B cell (primary cell): ENCODE results near the gene ATOH1. TPM values are rescaled to one million over a fixed set of nuclear protein-coding genes. Genes with fewer than 3 reads are reported as not detected.

Source experiments
- ATAC-seq: fragments of 200-7000 bp; cut with Tn5 transposase; one replicate; pipeline ENCODE4 v1.10.0; 2021; ENCODE audit warnings: low read depth, mild to moderate bottlenecking, moderate number of reproducible peaks, moderate library complexity
- CTCF ChIA-PET: fragments of 350-600 bp; sonication (Branson Sonifier 250); formaldehyde crosslinking; loops from one replicate; lab custom pipeline; 2021; ENCODE audit warnings: antibody characterized with exemption, inconsistent platforms; lab: Charles Lee
- POLR2A ChIA-PET: fragments of 350-600 bp; sonication (Branson Sonifier 250); formaldehyde crosslinking; loops from one replicate; lab custom pipeline; 2021; ENCODE audit warnings: antibody characterized with exemption; lab: Charles Lee
- DNase-seq: peaks from one replicate; pipeline ENCODE4 v3.0.0; 2013
- H2AFZ ChIP-seq: 2 replicates; pipeline ENCODE4 v1.6.1; 2012; ENCODE audit warnings: mild to moderate bottlenecking, low read depth, low read length; ENCODE audit not compliant: insufficient read depth, poor library complexity, severe bottlenecking
- H3K27ac ChIP-seq, 2 donors: 1 replicate in 1 of 2; 2 replicates in 1 of 2; pipeline ENCODE4 v1.5.1; 2012 to 2013; ENCODE audit warnings: low read length in 2 of 2, mild to moderate bottlenecking in 2 of 2, moderate library complexity in 1 of 2
- H3K27me3 ChIP-seq, 4 experiments: fragments of 200-600 bp in 1 of 4; sonication (generic) in 1 of 4; replicated peaks in 1 of 4; 1 replicate in 2 of 4; 2 replicates in 2 of 4; pipeline versions ENCODE4 v1.6.1 to v1.7.0; 2013 to 2016; ENCODE audit warnings: low read length in 3 of 4, mild to moderate bottlenecking in 2 of 4, mixed read lengths in 1 of 4, moderate library complexity in 1 of 4; ENCODE audit not compliant: insufficient read depth in 4 of 4, control insufficient read depth in 3 of 4; ENCODE audit errors: control extremely low read depth in 1 of 4
- H3K36me3 ChIP-seq, 2 experiments: replicated peaks in 1 of 2; 1 replicate in 1 of 2; 2 replicates in 1 of 2; pipeline versions ENCODE4 v1.6.1 to v1.7.1; 2013; ENCODE audit warnings: low read length in 1 of 2; ENCODE audit not compliant: insufficient read depth in 2 of 2, control insufficient read depth in 1 of 2; ENCODE audit errors: control extremely low read depth in 1 of 2, extremely low read depth in 1 of 2
- H3K4me1 ChIP-seq, 2 donors: fragments of 200-600 bp in 1 of 2; sonication (generic) in 1 of 2; 1 replicate in 1 of 2; 2 replicates in 1 of 2; pipeline versions ENCODE4 v1.5.1 to v1.6.1; 2013 to 2017; ENCODE audit warnings: low read length in 2 of 2; ENCODE audit not compliant: control insufficient read depth in 2 of 2, insufficient read depth in 2 of 2
- H3K4me2 ChIP-seq: replicated peaks from 2 replicates; pipeline ENCODE3; 2012; ENCODE audit warnings: mild to moderate bottlenecking, low read depth, low read length; ENCODE audit not compliant: poor library complexity, severe bottlenecking
- H3K4me3 ChIP-seq, 5 experiments: fragments of 200-600 bp in 1 of 5; sonication (generic) in 1 of 5; 1 replicate in 3 of 5; 2 replicates in 2 of 5; pipeline versions ENCODE4 v1.5.1 to v1.7.0; 2011 to 2016; ENCODE audit warnings: low read length in 4 of 5, mild to moderate bottlenecking in 4 of 5, low read depth in 2 of 5, control low read depth in 1 of 5, moderate library complexity in 1 of 5; ENCODE audit not compliant: insufficient read depth in 1 of 5; ENCODE audit errors: control extremely low read depth in 1 of 5, extremely low read depth in 1 of 5
- H3K79me2 ChIP-seq: fragments of 200-600 bp; sonication (generic); one replicate; pipeline ENCODE4 v1.6.0; 2016; ENCODE audit warnings: low read length; ENCODE audit not compliant: control insufficient read depth, insufficient read depth
- H3K9ac ChIP-seq: fragments of 200-600 bp; sonication (generic); 2 replicates; pipeline ENCODE4 v1.6.1; 2017; ENCODE audit warnings: mild to moderate bottlenecking, low read length, moderate library complexity
- H3K9me3 ChIP-seq, 3 donors: one replicate each; pipeline versions ENCODE4 v1.6.1 to v1.7.1; 2013; ENCODE audit warnings: low read length in 2 of 3; ENCODE audit not compliant: control insufficient read depth in 2 of 3, insufficient read depth in 1 of 3; ENCODE audit errors: control extremely low read depth in 1 of 3
- H4K20me1 ChIP-seq: 2 replicates; pipeline ENCODE4 v1.6.0; 2012; ENCODE audit warnings: mild to moderate bottlenecking, low read length; ENCODE audit not compliant: insufficient read depth, control insufficient read depth, poor library complexity, severe bottlenecking
- H3K27ac Mint-ChIP-seq: one replicate; pipeline ENCODE4 v1.8.0; 2021; ENCODE audit warnings: mixed read lengths
- H3K27me3 Mint-ChIP-seq: one replicate; pipeline ENCODE4 v1.8.0; 2021; ENCODE audit warnings: mixed read lengths
- H3K4me1 Mint-ChIP-seq: one replicate; pipeline ENCODE4 v1.8.0; 2021; ENCODE audit warnings: mixed read lengths
- H3K4me3 Mint-ChIP-seq: one replicate; pipeline ENCODE4 v1.8.0; 2021; ENCODE audit warnings: mixed read lengths
- H3K9me3 Mint-ChIP-seq: one replicate; pipeline ENCODE4 v1.8.0; 2022; ENCODE audit warnings: mixed read lengths; ENCODE audit not compliant: insufficient read depth
- EZH2 ChIP-seq: IDR thresholded peaks from 2 replicates; pipeline ENCODE4 v1.6.1; 2012; ENCODE audit warnings: borderline replicate concordance, low read depth, mild to moderate bottlenecking, moderate library complexity, low read length; ENCODE audit not compliant: insufficient read depth, poor library complexity, severe bottlenecking
- WGBS: methylation state at CpG from one replicate; pipeline ENCODE4 v1.1.5; 2013; ENCODE audit warnings: missing lambda C conversion rate; ENCODE audit not compliant: insufficient coverage; 5-methylcytosine and 5-hydroxymethylcytosine counted together
- intact Hi-C: fragments of 100-400 bp; cut with micrococcal nuclease; formaldehyde crosslinking; loops from one replicate; pipeline ENCODE4 v1.10.0; 2022
- polyA plus RNA-seq: library from polyadenylated mRNA; depleted of rRNA; stranded (reverse); fragments of >200 nt; gene quantifications from 2 replicates; pipeline ENCODE4 v1.2.3, GENCODE V29; 2012
- total RNA-seq, 2 donors: library from RNA; stranded (reverse); fragments of 120-200 nt in 1 of 2; gene quantifications; 1 replicate in 1 of 2; 2 replicates in 1 of 2; pipeline versions ENCODE4 v1.2.3 to v1.2.4, GENCODE V29; 2013 to 2022
- TF ChIP-seq, protein P1 (sequence below): fragments of 200-600 bp; IDR thresholded peaks from one replicate; pipeline ENCODE4 v1.8.0; 2022; ENCODE audit warnings: antibody characterized with exemption, mild to moderate bottlenecking

The ATOH1 gene
- total and polyA plus RNA-seq, 2 donors (not counting 1 experiment from before 2014, with no cell fraction given): not detected

GRCh38 chr4:93839704-93840103 lies 11.2 kb downstream of the ATOH1 start:
- H3K27me3 ChIP-seq: peaks cover 0 to 12% (median 2%) of the 10 kb centered on the region in 4 experiments
- no peak for ATAC-seq
- TF ChIP-seq, protein P1, sequence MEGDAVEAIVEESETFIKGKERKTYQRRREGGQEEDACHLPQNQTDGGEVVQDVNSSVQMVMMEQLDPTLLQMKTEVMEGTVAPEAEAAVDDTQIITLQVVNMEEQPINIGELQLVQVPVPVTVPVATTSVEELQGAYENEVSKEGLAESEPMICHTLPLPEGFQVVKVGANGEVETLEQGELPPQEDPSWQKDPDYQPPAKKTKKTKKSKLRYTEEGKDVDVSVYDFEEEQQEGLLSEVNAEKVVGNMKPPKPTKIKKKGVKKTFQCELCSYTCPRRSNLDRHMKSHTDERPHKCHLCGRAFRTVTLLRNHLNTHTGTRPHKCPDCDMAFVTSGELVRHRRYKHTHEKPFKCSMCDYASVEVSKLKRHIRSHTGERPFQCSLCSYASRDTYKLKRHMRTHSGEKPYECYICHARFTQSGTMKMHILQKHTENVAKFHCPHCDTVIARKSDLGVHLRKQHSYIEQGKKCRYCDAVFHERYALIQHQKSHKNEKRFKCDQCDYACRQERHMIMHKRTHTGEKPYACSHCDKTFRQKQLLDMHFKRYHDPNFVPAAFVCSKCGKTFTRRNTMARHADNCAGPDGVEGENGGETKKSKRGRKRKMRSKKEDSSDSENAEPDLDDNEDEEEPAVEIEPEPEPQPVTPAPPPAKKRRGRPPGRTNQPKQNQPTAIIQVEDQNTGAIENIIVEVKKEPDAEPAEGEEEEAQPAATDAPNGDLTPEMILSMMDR: no peak
- no peak for TF ChIP-seq EZH2
- H3K36me3 ChIP-seq: no peaks in the 10 kb centered on the region
- WGBS: 89% methylated on average over 3 of the region's 4 CpGs
- no peak overlapping the region for H3K4me3 ChIP-seq
- ChIA-PET POLR2A (no interaction called here), CTCF (no interaction called here)
- H3K4me1 ChIP-seq: no peaks in the 10 kb centered on the region
- Mint-ChIP-seq H3K4me1 (no peaks in the 10 kb centered on the region), H3K27ac (no peak overlapping the region), H3K9me3 (no peaks in the 10 kb centered on the region), H3K4me3 (no peak overlapping the region), H3K27me3 (peaks cover 18% of the 10 kb centered on the region)
- no peak overlapping the region for H3K27ac ChIP-seq
- no peak for DNase-seq
- H3K9me3 ChIP-seq: peaks cover 0 to 4% (median 0%) of the 10 kb centered on the region in 3 donors
- no peak overlapping the region for H3K4me2 ChIP-seq
- intact Hi-C loops: no loop called here
- no peaks in the 10 kb centered on the region for H3K79me2 ChIP-seq
- no peak overlapping the region for H2AFZ ChIP-seq
- H4K20me1 ChIP-seq: no peaks in the 10 kb centered on the region
- no peak overlapping the region for H3K9ac ChIP-seq

DNA sequence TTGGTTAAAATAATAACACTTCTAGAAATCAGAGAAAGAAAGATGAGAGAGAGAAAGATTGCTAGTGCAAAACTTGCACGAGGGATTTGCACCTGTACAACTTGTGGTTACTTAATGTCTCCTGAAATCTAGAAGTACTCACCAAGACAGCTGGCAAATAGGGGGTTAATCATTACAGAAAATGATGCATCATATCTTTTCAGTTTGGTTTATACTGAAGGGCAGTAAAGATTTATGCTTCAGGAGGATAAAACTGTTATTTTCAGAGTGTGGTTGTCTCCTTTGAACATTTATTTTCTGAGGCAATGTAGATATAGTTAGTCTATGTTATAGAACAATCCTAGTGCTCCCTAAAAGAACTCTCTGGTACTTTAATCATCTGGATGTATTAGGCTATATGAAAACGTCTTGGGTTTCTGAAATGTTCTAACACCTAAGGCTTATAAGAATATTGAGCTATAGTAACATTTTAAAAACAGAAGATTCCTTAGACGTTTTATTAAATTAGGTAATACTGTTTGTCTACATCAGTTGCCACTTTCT lies 13.3 kb downstream of the ATOH1 start:
- no peaks in the 10 kb centered on the region for H3K9me3 ChIP-seq
- H3K4me3 Mint-ChIP-seq: no peak overlapping the region
- H3K9me3 Mint-ChIP-seq: no peaks in the 10 kb centered on the region
- CTCF ChIA-PET: no interaction called here
- intact Hi-C loops: no loop called here
- peaks cover under 1% of the 10 kb centered on the region for H3K27me3 Mint-ChIP-seq
- no peak overlapping the region for H3K4me3 ChIP-seq
- no peaks in the 10 kb centered on the region for H3K36me3 ChIP-seq
- H2AFZ ChIP-seq: no peak overlapping the region
- no peak for DNase-seq
- no peak for ATAC-seq
- no peak overlapping the region for H3K4me2 ChIP-seq
- H3K9ac ChIP-seq: no peak overlapping the region
- no peaks in the 10 kb centered on the region for H3K27me3 ChIP-seq
- POLR2A ChIA-PET: no interaction called here
- H3K27ac ChIP-seq: no peak overlapping the region
- H4K20me1 ChIP-seq: no peaks in the 10 kb centered on the region
- H3K4me1 Mint-ChIP-seq: no peaks in the 10 kb centered on the region
- no CpG with 5 or more reads among the region's 3 CpGs for WGBS
- no peak overlapping the region for H3K27ac Mint-ChIP-seq
- no peaks in the 10 kb centered on the region for H3K79me2 ChIP-seq
- TF ChIP-seq EZH2: no peak
- TF ChIP-seq, protein P1: no peak
- no peaks in the 10 kb centered on the region for H3K4me1 ChIP-seq
